Right lobe of liver (tissue), 6 donors: ENCODE data around the gene SMIM17. TPM values are rescaled to one million over a fixed set of nuclear protein-coding genes. Genes with fewer than 3 reads are reported as not detected.

ENCODE experiments used
- ATAC-seq, 4 donors: fragments of 200-7000 bp; cut with Tn5 transposase; one replicate each; pipeline ENCODE4 v1.9.1; 2020; ENCODE audit warnings: mild to moderate bottlenecking in 4 of 4, moderate library complexity in 4 of 4
- DNase-seq, 3 donors: peaks; one replicate each; pipeline ENCODE4 v3.0.0-alpha.2; 2020
- H3K27ac ChIP-seq, 3 donors: fragments of 200-600 bp; one replicate each; pipeline ENCODE4 v1.8.0; 2022
- H3K27me3 ChIP-seq, 2 donors: fragments of 200-600 bp; one replicate each; pipeline ENCODE4 v1.8.0; 2022
- H3K36me3 ChIP-seq, 4 donors: fragments of 200-600 bp; sonication (generic) in 1 of 4; one replicate each; pipeline versions ENCODE4 v1.5.1 to v1.8.0; 2017 to 2022; ENCODE audit warnings: control low read depth in 1 of 4
- H3K4me1 ChIP-seq, 4 donors: fragments of 200-600 bp; sonication (generic) in 1 of 4; one replicate each; pipeline versions ENCODE4 v1.5.1 to v1.8.0; 2017 to 2022; ENCODE audit warnings: control low read depth in 1 of 4
- H3K4me3 ChIP-seq, 3 donors: fragments of 200-600 bp; one replicate each; pipeline ENCODE4 v1.8.0; 2022
- H3K9me3 ChIP-seq, 4 donors: fragments of 200-600 bp; sonication (generic) in 1 of 4; one replicate each; pipeline versions ENCODE4 v1.5.1 to v1.8.0; 2017 to 2022; ENCODE audit warnings: control low read depth in 1 of 4
- POLR2A ChIP-seq: fragments of 450-650 bp; IDR thresholded peaks from one replicate; pipeline ENCODE4 v1.6.1; 2017; ENCODE audit warnings: antibody characterized with exemption, mild to moderate bottlenecking
- WGBS: methylation state at CpG from one replicate; pipeline ENCODE4 v1.1.6; 2018; ENCODE audit warnings: low coverage, low lambda C conversion rate; ENCODE audit not compliant: insufficient coverage; ENCODE audit errors: missing lambda C conversion rate; 5-methylcytosine and 5-hydroxymethylcytosine counted together
- intact Hi-C, 2 donors: fragments of 100-400 bp; cut with DNase I; formaldehyde crosslinking; loops; one replicate each; pipeline versions ENCODE4 v1.11.2 to v1.14.1; 2022
- total RNA-seq, 6 experiments: library from RNA; depleted of rRNA in 2 of 6; stranded (reverse); fragments of >200 nt in 2 of 6; fragmentation: NEBNext Ultra II Directional in 3 of 6; extraction: Animal tissue kit (Norgen Biotek cat#: 25700) in 3 of 6; gene quantifications; one replicate each; pipeline versions ENCODE4 v1.1.0 to v1.2.4, GENCODE V29; 2016 to 2023
- TF ChIP-seq, protein P1 (sequence below), 4 donors: fragments of 200-600 bp in 3 of 4; fragments of 450-650 bp in 1 of 4; IDR thresholded peaks; one replicate each; pipeline versions ENCODE4 v1.5.1 to v1.8.0; 2016 to 2022; ENCODE audit warnings: antibody characterized with exemption in 4 of 4, mild to moderate bottlenecking in 2 of 4
- donor health status: DM: no; HTN: yes; CAD: no.
- donor health status: DM: no; HTN: no; CAD: no.
- donor health status: DM: no; HTN: no; CAD: no.
- donor health status: DM: no; HTN: yes; CAD: no.
- donor health status: DM: no; HTN: yes; CAD: no.

Gene SMIM17
- total RNA-seq, 6 experiments from 2014 or later = not detected

DNA sequence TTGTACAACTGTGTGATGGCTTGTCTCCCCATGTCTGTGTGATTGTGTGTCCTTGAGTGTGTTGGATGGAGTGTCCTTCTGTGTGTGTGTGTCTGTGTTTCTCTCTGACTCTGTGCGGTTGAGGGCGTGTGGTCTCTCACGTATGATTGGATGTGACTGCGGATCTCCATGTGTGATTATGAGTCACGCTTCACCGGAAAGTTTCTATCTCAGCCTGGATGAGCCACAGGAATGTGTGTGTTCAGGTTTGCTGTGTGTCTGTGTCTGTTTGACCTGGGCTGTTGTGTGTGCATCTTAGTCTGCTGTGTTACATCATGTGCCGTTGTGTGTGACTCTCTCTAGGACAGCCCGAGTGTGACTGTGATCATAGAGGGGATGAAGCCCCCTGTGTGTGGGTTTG, 44.1 kb downstream of the SMIM17 start:
- no peak for DNase-seq
- no peak for ATAC-seq
- WGBS = 63% methylated on average over 6 of the region's 8 CpGs

DNA sequence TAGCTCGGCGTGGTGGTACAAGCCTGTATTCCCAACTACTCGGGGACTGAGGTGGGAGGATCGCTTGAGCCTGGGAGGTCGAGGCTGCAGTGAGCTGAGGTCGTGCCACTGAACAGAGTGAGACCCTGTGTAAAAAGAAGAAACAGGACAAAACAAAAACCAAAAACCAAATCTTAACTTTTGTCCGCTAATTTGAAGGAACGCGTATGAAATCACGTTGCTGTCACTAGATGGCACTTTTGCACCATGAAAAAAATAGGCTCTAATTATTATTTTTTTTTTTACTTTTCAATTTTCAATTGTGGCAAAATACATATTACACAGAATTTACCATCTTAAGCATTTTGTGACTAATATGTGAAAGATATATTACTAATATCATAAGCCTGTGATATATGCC, 46.2 kb downstream of the SMIM17 start:
- Histone ChIP-seq H3K36me3 (no peaks in the 10 kb centered on the region), H3K27me3 (no peaks in the 10 kb centered on the region), H3K9me3 (no peaks in the 10 kb centered on the region), H3K4me3 (no peak overlapping the region), H3K27ac (no peak overlapping the region), H3K4me1 (no peaks in the 10 kb centered on the region)
- no peak for TF ChIP-seq POLR2A
- TF ChIP-seq, protein P1, sequence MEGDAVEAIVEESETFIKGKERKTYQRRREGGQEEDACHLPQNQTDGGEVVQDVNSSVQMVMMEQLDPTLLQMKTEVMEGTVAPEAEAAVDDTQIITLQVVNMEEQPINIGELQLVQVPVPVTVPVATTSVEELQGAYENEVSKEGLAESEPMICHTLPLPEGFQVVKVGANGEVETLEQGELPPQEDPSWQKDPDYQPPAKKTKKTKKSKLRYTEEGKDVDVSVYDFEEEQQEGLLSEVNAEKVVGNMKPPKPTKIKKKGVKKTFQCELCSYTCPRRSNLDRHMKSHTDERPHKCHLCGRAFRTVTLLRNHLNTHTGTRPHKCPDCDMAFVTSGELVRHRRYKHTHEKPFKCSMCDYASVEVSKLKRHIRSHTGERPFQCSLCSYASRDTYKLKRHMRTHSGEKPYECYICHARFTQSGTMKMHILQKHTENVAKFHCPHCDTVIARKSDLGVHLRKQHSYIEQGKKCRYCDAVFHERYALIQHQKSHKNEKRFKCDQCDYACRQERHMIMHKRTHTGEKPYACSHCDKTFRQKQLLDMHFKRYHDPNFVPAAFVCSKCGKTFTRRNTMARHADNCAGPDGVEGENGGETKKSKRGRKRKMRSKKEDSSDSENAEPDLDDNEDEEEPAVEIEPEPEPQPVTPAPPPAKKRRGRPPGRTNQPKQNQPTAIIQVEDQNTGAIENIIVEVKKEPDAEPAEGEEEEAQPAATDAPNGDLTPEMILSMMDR (IDR thresholded peaks at IDR 0.05) = no peak
- intact Hi-C loops = no loop called here
- DNase-seq = no peak
- ATAC-seq = no peak
- 55% methylated on average over 10 of the region's 10 CpGs for WGBS

More for the DNA sequence above, 44.1 kb downstream of the SMIM17 start:
- H3K36me3 ChIP-seq = no peaks in the 10 kb centered on the region
- no peaks in the 10 kb centered on the region for H3K4me1 ChIP-seq
- no peaks in the 10 kb centered on the region for H3K27me3 ChIP-seq
- TF ChIP-seq, protein P1 (IDR thresholded peaks at IDR 0.05) = no peak
- TF ChIP-seq POLR2A = no peak
- no peak overlapping the region for H3K4me3 ChIP-seq
- intact Hi-C loops = no loop called here
- H3K27ac ChIP-seq = no peak overlapping the region
- no peaks in the 10 kb centered on the region for H3K9me3 ChIP-seq

DNA sequence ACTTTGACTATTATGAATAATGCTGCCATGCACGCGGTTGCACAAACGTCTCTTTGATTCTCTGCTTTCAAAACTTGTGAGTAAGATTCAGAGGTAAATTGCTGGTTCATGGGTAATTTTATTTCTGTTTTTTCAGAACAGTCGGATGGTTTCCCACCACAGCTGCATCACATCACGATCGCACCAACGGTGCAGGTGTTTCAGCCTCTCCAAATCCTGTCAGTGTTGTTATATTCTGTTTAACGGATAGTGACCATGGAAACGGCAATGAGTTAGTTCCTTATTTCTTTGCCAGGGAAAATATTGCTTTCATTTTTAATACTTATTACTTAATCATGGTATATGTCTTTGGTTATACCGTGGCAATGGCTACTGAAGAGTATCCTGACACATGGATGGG, 47.7 kb downstream of the SMIM17 start:
- DNase-seq = no peak
- Histone ChIP-seq H3K4me1 (no peaks in the 10 kb centered on the region), H3K36me3 (no peaks in the 10 kb centered on the region), H3K27ac (no peak overlapping the region), H3K9me3 (no peaks in the 10 kb centered on the region), H3K27me3 (no peaks in the 10 kb centered on the region), H3K4me3 (no peak overlapping the region)
- intact Hi-C loops = no loop called here
- ATAC-seq = no peak
- WGBS = 66% methylated on average over 10 of the region's 10 CpGs
- TF ChIP-seq, protein P1 (IDR thresholded peaks at IDR 0.05) = no peak
- TF ChIP-seq POLR2A = no peak

DNA sequence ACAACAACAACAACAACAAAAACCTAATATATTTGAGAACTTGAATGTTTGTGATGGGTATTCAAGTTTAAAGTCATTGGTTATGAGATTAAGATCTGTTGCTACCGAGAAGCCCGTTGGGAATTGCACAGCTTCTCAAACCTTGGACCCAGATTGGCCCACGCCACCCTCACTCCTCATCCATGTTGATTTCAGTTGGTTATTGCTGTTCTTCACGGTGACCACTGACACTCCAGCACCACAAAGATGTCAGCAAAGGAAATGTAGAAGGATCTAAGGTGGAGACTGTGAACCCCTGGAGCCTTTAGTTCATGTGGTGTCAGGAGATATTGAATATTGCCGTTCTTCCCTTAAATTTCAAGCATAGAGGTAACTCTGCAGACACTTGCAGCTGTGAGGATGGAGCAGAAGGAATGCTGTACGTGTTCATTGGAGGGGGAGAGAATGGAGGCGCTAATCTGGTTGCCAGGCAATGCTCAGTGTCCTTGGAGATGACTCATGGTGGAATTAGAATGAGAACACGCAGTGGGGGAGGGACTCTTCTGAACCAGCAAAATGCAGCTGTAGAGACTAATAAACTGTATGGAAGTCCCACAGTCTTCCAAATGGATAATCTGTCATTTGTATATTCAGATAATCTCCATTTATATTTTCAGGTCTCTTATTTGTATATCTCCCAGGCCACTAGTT, 49.4 kb downstream of the SMIM17 start:
- H3K4me1 ChIP-seq = no peaks in the 10 kb centered on the region
- no peaks in the 10 kb centered on the region for H3K36me3 ChIP-seq
- no peak for TF ChIP-seq POLR2A
- TF ChIP-seq, protein P1 (IDR thresholded peaks at IDR 0.05) = no peak
- no peak overlapping the region for H3K4me3 ChIP-seq
- intact Hi-C loops = no loop called here
- DNase-seq = no peak
- H3K27ac ChIP-seq = no peak overlapping the region
- H3K9me3 ChIP-seq = no peaks in the 10 kb centered on the region
- WGBS = 59% methylated on average over 6 of the region's 8 CpGs
- ATAC-seq = no peak
- no peaks in the 10 kb centered on the region for H3K27me3 ChIP-seq

DNA sequence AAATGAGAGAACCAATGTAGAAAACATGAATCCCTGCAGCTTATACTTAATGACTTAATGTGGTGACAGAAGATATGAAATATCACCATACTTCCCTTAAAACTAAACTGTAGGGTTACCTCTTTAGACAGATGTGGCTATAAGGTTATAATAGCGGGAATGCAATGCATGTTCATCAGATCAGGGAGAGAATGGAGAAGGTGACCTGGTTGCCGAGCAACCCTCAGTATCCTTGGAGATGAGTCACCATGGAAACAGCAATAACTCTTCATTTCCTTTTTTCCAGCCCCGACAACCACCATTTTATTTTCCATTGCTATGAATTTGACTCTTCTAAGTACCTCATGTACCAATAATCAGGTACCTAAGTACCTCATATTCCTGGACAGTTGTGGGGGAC, 56.6 kb downstream of the SMIM17 start:
- 49% methylated on average over 3 of the region's 3 CpGs for WGBS
- intact Hi-C loops = no loop called here
- H3K9me3 ChIP-seq = no peaks in the 10 kb centered on the region
- H3K4me3 ChIP-seq = no peak overlapping the region
- no peaks in the 10 kb centered on the region for H3K27me3 ChIP-seq
- ATAC-seq (no peak), DNase-seq (no peak)
- no peak for TF ChIP-seq POLR2A
- TF ChIP-seq, protein P1 (IDR thresholded peaks at IDR 0.05) = no peak
- H3K27ac ChIP-seq = no peak overlapping the region
- H3K4me1 ChIP-seq = no peaks in the 10 kb centered on the region
- H3K36me3 ChIP-seq = no peaks in the 10 kb centered on the region
